Measurements from ENCODE around the gene MYBPHL. TPM values are rescaled to one million over a fixed set of nuclear protein-coding genes. Genes with fewer than 3 reads are reported as not detected.
"Not testable (repeated sequence)": the region's sequence is repeated elsewhere in the genome, so short reads cannot be mapped to it uniquely, and the experiment has no call there.

The MYBPHL gene
- total RNA-seq, 8 experiments from 2014 or later, result 0.67 to 0.92 (median 0.81) TPM; not detected in 5

DNA sequence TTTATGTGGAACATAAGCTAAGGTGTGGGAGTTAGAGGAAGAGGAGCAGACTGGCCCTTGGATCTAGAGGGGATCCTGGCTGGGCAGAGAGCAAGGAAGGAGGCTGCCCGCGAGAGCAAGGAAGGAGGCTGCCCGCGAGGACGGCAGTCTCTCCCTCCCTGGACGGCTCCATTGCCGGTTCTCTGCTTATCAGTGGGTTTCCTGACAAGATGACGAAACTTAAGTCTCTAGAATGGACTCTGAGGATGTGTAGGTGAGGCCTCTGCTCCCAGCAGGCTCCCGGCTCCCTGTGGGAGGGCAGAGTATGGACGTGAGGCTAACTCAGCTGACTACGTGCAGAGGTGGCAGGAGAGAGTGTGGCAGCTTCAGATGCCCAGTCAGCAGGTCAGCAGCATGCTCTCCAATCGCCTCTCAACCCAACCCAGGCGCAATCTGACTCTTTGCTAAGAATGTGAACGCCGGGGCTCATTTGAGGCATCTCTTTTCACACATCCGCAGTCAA lies 6.1 kb downstream of the MYBPHL start:
- 74 to 94% (median 81%) methylated on average over 1 to 14 of the region's 16 CpGs; no CpG with 5 or more reads in 2 of the 10 experiments for WGBS, 10 experiments
- Histone ChIP-seq H3K4me1 (replicated peaks in 1 of 2) (peaks cover 18 to 28% of the 10 kb centered on the region in 2 donors), H3K27ac (no peak overlapping the region), H3K4me3 (no peak overlapping the region)
- no peak for ATAC-seq (replicated peaks in 6 of 8)
- in situ Hi-C loops (cut with MboI; ENCODE audit: low pct_unique_long_range_greater_than_20kb in 2 of 9, low sequenced_read_pairs in 9 of 9, unreplicated experiment in 9 of 9), result no loop called here

DNA sequence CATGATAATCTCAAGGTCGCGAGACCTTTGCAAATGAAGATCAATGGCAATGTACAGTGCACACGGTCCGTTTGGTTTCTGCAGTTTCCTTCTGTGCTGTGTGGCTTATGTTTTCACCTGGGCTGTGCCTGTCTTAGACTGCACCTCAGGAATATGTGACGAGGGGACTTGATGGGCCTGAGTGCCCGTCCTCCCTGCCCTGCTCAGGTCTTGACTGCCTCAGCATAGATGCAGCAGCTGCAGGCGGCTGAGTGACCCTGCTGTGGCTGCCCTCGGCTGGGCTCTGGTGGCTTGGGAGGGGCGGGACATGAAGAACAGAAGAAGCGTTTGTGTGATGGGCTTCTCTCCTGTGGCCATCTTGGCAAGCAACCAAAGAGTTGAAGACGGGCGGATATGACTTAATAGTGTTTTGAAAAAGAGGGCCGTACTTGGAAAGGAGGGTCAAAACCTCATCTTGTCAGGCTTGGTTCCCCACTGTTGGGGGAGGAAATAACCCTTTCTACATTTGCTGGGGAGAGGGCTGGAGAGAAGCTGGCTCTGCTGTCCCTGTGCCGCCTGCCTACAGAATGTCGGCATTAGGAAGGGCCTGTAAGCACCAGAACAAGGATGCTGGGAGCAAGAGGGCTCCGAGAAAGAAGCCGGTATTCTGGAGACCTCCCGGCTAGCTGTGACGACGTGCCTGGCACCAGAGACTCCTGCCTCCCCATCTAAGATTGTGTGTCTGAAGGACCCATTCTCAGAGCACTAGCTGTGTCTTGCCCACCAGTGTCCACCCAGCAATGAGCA lies 7.1 kb downstream of the MYBPHL start:
- Histone ChIP-seq H3K4me1 (replicated peaks in 1 of 2) (peaks cover 18 to 27% of the 10 kb centered on the region in 2 donors), H3K4me3 (no peak overlapping the region), H3K27ac (no peak overlapping the region)
- ATAC-seq (replicated peaks in 6 of 8), result peak in 4 of 8 experiments; percentile 30 to 42 (median 40)
- in situ Hi-C loops (cut with MboI; ENCODE audit: low pct_unique_long_range_greater_than_20kb in 2 of 9, low sequenced_read_pairs in 9 of 9, unreplicated experiment in 9 of 9), result no loop called here
- WGBS, 10 experiments, result 74 to 100% (median 84%) methylated on average over 1 to 15 of the region's 20 CpGs; no CpG with 5 or more reads in 3 of the 10 experiments

DNA sequence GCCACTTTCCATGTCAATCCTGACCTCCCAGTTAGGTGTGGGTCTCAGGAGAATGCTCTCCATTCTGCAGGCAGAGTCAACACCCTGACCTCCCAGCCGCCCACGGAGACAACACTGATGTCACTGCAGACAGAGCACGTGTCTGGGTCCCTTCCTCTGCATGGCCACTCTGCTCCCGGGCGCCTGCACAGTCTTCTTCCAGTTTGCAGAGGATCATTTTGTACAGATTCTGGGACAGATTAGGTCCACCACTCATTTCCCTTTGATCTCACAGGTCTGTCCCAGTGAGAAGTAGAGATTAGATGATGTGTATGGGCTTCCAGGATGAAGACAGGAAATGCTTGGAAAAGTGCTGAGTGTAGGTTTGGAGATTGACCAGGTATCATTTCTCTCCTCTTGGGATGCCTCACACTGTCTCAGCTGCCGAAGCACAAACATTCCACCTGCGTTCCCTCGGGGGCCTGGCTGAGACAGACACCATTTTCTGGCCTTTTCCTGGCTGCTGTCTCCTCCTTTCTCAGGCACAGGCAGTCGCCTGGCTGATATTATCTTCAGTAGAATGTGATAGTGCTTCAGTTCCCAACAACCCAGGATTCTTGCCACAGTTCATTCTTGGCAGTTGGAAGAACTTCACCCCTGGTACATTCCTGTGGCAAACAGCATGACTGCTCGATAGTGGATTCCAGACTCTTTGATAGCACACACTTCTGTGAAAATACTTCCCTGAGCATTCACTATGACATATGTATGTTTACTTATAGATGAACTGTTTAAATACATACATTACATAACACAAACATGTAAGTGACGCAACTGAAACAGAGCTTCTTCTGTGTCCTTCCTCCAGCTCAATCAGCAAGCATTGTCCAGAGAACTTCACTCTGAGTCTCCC lies 7.9 kb downstream of the MYBPHL start:
- Histone ChIP-seq H3K4me3 (no peak overlapping the region), H3K27ac (no peak overlapping the region), H3K4me1 (replicated peaks in 1 of 2) (peaks cover 16 to 19% of the 10 kb centered on the region in 2 donors)
- in situ Hi-C loops (cut with MboI; ENCODE audit: low pct_unique_long_range_greater_than_20kb in 2 of 9, low sequenced_read_pairs in 9 of 9, unreplicated experiment in 9 of 9), result no loop called here
- WGBS, 10 experiments, result 8 to 92% (median 72%) methylated on average over 2 to 10 of the region's 11 CpGs; no CpG with 5 or more reads in 2 of the 10 experiments
- ATAC-seq (replicated peaks in 6 of 8), result peak; percentile 65 to 94 (median 83)

DNA sequence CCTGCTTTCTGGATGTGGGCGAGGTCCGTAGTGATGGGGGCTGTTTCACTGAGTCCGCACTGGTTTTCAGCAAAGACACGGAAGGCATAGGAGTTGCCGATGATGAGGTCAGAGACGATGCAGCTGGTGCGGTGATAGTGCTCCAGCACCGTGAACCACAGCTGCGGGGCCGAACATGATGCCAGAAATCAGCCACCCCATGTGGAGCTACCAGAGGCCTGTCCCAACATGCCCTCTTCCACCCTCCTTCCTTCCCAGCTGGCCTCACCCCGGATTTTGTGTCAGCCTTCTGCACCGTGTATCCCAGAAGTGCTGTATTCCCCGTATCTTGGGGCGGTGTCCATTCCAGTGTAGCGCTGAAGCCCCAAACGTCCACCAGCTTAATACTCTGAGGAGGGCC lies 10.0 kb downstream of the MYBPHL start:
- WGBS, 10 experiments, result 78 to 95% (median 91%) methylated on average over 2 to 12 of the region's 16 CpGs; no CpG with 5 or more reads in 4 of the 10 experiments
- in situ Hi-C loops (cut with MboI; ENCODE audit: low pct_unique_long_range_greater_than_20kb in 2 of 9, low sequenced_read_pairs in 9 of 9, unreplicated experiment in 9 of 9), result no loop called here
- Histone ChIP-seq H3K27ac (no peak overlapping the region), H3K4me3 (no peak overlapping the region), H3K4me1 (replicated peaks in 1 of 2) (peaks cover 13 to 19% of the 10 kb centered on the region in 2 donors)
- no peak for ATAC-seq (replicated peaks in 6 of 8)

DNA sequence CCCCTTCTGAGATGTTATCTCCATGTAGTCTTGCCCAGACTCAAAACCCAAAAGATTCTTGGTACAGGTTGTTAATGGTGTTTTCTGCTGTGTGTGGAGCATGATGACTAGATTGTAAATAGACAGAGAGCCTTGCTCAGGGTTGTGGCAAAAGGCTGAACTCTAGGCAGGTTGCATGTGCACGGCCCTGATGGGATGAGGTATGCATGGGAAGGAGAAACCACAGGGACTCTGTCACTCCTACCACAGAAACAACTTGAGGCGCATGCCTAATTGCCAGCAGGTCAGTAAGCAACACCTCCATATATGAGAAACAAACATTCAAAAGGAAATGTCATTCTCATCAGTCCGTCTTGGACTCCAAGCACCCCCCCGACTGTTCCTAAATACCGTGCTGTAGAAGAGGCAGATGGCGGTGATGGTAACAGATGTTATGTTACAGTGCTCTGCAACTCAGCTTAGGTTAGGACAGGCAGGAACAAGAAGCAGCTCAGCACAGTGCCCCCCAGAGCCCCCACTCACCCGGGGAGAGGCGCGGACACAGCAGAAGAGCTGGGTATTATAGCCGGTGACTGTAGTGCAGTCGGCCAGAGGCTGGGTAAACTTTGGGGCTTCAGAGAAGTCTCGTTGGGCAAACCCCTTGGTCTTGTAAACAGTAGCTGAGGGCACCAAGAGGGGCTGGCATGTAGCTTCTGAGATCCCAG lies 10.9 kb downstream of the MYBPHL start:
- in situ Hi-C loops (cut with MboI; ENCODE audit: low pct_unique_long_range_greater_than_20kb in 2 of 9, low sequenced_read_pairs in 9 of 9, unreplicated experiment in 9 of 9), result no loop called here
- no peak overlapping the region for H3K27ac ChIP-seq
- H3K4me3 ChIP-seq, result no peak overlapping the region
- no peak for ATAC-seq (replicated peaks in 6 of 8)
- WGBS, 10 experiments, result 41 to 93% (median 74%) methylated on average over 1 to 12 of the region's 12 CpGs; no CpG with 5 or more reads in 2 of the 10 experiments
- peaks cover 13 to 19% of the 10 kb centered on the region in 2 donors for H3K4me1 ChIP-seq (replicated peaks in 1 of 2)

DNA sequence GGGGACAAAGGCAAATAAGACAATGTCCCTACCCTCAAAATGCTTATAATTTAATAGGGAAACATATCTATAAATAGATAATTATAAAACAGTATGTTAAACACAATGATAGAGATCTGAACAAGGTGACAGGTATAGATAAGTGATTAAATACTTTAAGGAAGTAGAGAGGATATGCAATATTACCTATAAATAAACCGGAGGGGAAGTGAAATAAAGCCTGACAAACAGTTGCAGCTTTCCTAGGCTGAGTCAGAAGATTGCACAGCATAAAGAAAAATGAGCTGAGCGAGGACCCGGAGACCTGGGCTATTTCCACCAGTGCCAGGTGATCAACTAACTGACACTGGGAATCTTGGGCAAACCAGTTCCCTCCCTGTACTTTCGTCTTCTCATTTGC lies 12.3 kb downstream of the MYBPHL start:
- in situ Hi-C loops (cut with MboI; ENCODE audit: low pct_unique_long_range_greater_than_20kb in 2 of 9, low sequenced_read_pairs in 9 of 9, unreplicated experiment in 9 of 9), result no loop called here
- H3K4me1 ChIP-seq (replicated peaks in 1 of 2), result peaks cover 11 to 14% of the 10 kb centered on the region in 2 donors
- WGBS, 10 experiments, result 40 to 100% (median 87%) methylated on average over 1 to 4 of the region's 4 CpGs
- ATAC-seq (replicated peaks in 6 of 8), result no peak
- no peak overlapping the region for H3K27ac ChIP-seq
- no peak overlapping the region for H3K4me3 ChIP-seq

DNA sequence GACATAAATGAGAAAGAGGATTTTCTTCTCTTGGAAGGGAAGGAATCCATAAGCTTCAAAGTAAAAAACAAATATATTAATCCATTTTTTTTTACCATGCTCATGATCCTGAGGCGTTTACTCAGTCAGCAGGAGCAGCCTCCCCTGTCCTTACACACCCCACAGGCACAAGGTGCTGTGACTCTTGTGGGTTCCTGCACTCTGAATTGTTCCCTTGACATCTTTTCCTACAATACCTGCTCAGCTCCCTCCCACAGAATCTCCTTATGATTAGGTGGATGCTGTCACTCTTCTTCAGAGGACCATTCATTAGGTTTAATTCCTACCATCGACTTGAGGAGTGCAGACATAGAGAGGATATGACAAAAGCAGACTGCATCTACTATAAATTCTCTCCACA lies 13.8 kb downstream of the MYBPHL start:
- no peak for ATAC-seq (replicated peaks in 6 of 8)
- H3K4me1 ChIP-seq (replicated peaks in 1 of 2), result no peaks in the 10 kb centered on the region
- WGBS, 10 experiments, result 40 to 100% (median 60%) methylated on average over 1 to 2 of the region's 2 CpGs; no CpG with 5 or more reads in 3 of the 10 experiments
- H3K27ac ChIP-seq, result no peak overlapping the region
- in situ Hi-C loops (cut with MboI; ENCODE audit: low pct_unique_long_range_greater_than_20kb in 2 of 9, low sequenced_read_pairs in 9 of 9, unreplicated experiment in 9 of 9), result no loop called here
- H3K4me3 ChIP-seq, result no peak overlapping the region

DNA sequence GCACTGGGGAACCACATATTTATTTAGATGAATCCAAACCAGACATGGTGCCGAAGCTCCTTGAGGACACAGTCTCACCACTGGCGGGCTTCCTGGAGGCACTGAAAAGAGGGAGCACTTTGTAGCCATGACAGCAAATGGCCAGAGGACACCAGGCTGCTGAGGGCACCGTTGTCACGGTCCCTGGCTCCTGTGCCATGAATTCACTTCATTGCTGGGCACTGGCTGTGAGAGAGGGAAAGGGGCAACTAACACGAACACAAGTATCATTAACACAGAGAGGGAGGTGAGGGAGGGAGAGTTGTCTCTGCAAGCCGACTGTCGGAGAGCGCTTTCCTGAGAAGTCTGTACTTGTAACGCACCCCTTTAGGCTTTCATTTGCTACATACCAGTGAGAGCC lies 14.4 kb downstream of the MYBPHL start:
- WGBS, 10 experiments, result 17 to 81% (median 65%) methylated on average over 1 to 9 of the region's 9 CpGs
- Histone ChIP-seq H3K27ac (no peak overlapping the region), H3K4me1 (replicated peaks in 1 of 2) (no peaks in the 10 kb centered on the region), H3K4me3 (no peak overlapping the region)
- ATAC-seq (replicated peaks in 6 of 8), result peak in 2 of 8 experiments; percentile 75 to 88
- in situ Hi-C loops (cut with MboI; ENCODE audit: low pct_unique_long_range_greater_than_20kb in 2 of 9, low sequenced_read_pairs in 9 of 9, unreplicated experiment in 9 of 9), result no loop called here

DNA sequence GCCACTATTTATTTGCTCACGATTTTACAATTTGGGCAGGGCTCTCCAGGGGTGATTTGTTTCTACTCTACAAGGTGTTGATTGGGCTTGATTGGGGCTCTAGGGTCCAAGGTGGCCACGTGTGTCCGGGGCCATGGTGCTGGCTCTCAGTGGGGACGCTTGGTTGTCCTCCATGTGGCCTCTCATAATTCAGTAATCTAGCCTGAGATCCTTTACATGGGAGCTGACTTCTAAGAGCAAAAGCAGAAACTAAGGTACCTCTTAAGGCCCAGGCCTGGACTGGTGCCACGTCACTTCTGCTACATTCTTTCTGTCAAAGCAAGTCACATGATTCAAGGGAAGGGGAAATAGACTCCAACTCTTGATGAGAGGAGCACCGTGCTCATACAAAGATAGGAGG lies 15.8 kb downstream of the MYBPHL start:
- H3K27ac ChIP-seq, result no peak overlapping the region
- peak in 1 of 8 experiments; percentile 35 for ATAC-seq (replicated peaks in 6 of 8)
- H3K4me3 ChIP-seq, result no peak overlapping the region
- no peaks in the 10 kb centered on the region for H3K4me1 ChIP-seq (replicated peaks in 1 of 2)
- in situ Hi-C loops (cut with MboI; ENCODE audit: low pct_unique_long_range_greater_than_20kb in 2 of 9, low sequenced_read_pairs in 9 of 9, unreplicated experiment in 9 of 9), result no loop called here
- WGBS, 10 experiments, result 26 to 100% (median 84%) methylated on average over 1 to 6 of the region's 6 CpGs; no CpG with 5 or more reads in 1 of the 10 experiments

DNA sequence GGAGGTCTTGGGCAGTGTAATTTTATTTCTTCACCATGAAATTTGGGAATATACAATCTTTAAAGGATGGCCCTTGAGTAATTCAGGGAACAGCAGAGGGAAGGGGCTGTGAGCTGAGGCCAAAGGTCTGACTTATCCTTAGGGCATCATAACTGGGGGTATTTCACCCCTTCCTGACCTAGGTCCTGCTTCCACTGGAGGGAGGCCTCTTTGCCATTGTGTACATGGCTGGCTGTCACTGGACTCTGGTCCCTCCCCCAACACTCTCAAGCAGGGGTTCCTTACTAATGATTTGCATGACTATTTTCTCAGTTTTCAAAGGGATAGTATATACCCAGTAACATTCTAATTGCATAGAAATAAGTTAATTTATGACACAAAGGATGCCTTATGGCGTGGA lies 16.7 kb downstream of the MYBPHL start:
- no peak overlapping the region for H3K27ac ChIP-seq
- H3K4me1 ChIP-seq (replicated peaks in 1 of 2), result peaks cover 0 to 6% of the 10 kb centered on the region in 2 donors
- in situ Hi-C loops (cut with MboI; ENCODE audit: low pct_unique_long_range_greater_than_20kb in 2 of 9, low sequenced_read_pairs in 9 of 9, unreplicated experiment in 9 of 9), result no loop called here
- ATAC-seq (replicated peaks in 6 of 8), result no peak
- 63 to 100% (median 96%) methylated on average over 1 of the region's 1 CpG; no CpG with 5 or more reads in 2 of the 10 experiments for WGBS, 10 experiments
- no peak overlapping the region for H3K4me3 ChIP-seq

DNA sequence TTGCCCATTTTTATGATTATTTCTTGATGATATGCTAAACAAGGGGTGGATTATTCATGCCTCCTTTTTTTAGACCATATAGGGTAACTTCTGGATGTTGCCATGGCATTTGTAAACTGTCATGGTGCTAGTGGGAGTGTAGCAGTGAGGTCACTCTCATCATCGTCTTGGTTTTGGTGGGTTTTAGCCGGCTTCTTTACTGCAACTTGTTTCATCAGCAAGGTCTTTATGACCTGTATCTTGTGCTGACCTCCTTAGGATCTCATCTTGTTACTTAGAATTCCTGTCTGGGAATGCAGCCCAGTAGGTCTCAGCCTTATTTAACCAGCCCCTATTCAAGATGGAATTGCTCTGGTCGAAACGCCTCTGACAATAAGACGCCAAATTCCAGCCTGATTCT lies 20.0 kb downstream of the MYBPHL start:
- peaks cover 21 to 26% of the 10 kb centered on the region in 2 donors for H3K4me1 ChIP-seq (replicated peaks in 1 of 2)
- ATAC-seq (replicated peaks in 6 of 8), result peak in 1 of 8 experiments; percentile 5
- H3K27ac ChIP-seq; H3K4me3 ChIP-seq; in situ Hi-C loops (cut with MboI; ENCODE audit: low pct_unique_long_range_greater_than_20kb in 2 of 9, low sequenced_read_pairs in 9 of 9, unreplicated experiment in 9 of 9): not testable (repeated sequence)
- 66 to 94% (median 88%) methylated on average over 3 to 5 of the region's 5 CpGs; no CpG with 5 or more reads in 1 of the 10 experiments for WGBS, 10 experiments

DNA sequence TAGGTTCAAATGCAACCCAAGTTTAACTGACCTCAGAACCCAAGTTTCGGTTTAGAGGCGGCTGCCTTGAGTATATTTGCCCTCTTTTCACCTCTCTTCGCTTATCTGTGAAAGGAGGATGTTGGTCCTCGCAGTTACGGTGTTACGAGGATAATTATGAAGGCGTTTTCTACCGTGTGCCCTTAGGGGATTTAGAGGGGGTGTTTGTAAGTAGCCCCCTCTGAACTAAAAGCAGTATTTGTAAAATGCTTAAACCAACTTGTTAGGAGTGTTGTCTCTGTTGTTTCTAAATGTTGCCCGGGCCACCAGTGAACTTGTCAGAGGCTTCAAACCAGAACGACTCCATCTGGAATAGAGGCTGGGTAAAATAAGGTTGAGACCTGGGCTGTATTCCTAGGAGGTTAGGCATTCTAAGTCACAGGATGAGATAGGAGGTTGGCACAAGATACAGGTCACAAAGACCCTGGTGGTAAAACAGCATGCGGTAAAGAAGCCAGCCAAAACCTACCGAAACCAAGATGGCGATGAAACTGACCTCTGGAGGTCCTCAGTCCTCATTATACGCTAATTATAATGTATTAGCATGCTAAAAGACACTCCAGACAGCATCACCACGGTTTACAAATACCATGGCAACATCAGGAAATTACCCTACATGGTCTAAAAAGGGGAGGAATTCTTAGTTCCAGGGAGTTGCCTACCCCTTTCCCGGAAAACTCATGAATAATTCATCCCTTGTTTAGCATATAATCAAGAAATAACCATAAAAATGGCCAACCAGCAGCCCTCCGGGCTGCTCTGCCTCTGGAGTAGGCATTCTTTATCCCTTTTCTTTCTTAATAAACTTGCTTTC lies 22.8 kb downstream of the MYBPHL start:
- peaks cover 25 to 31% of the 10 kb centered on the region in 2 donors for H3K4me1 ChIP-seq (replicated peaks in 1 of 2)
- peak in 3 of 8 experiments; percentile 10 to 35 (median 26) for ATAC-seq (replicated peaks in 6 of 8)
- H3K27ac ChIP-seq, result peak overlapping the region; percentile 77 to 84
- peak overlapping the region; percentile 38 to 63 (median 49) for H3K4me3 ChIP-seq
- WGBS, 10 experiments, result 27 to 71% (median 62%) methylated on average over 2 to 17 of the region's 17 CpGs
- in situ Hi-C loops (cut with MboI; ENCODE audit: low pct_unique_long_range_greater_than_20kb in 2 of 9, low sequenced_read_pairs in 9 of 9, unreplicated experiment in 9 of 9), result no loop called here
